H9 (cell line): ENCODE results near the gene SH3GL2. TPM values are rescaled to one million over a fixed set of nuclear protein-coding genes. Genes with fewer than 3 reads are reported as not detected.

Experiments used
- DNase-seq: peaks from one replicate; pipeline ENCODE4 v3.0.0-alpha.2; 2017
- H2AFZ ChIP-seq: one replicate; pipeline ENCODE4 v1.6.1; 2013; ENCODE audit warnings: mild to moderate bottlenecking, low read length, control low read depth, moderate library complexity
- H2AK5ac ChIP-seq: 2 replicates; pipeline ENCODE4 v1.6.1; 2013; ENCODE audit warnings: low read length, control low read depth, mixed read lengths; ENCODE audit not compliant: insufficient read length
- H2BK120ac ChIP-seq: one replicate; pipeline ENCODE4 v1.6.1; 2013; ENCODE audit warnings: low read depth, mild to moderate bottlenecking, low read length, control low read depth, inconsistent platforms; ENCODE audit not compliant: poor library complexity, severe bottlenecking
- H2BK12ac ChIP-seq: 2 replicates; pipeline ENCODE4 v1.6.1; 2013; ENCODE audit warnings: low read length, control low read depth, mixed read lengths, low read depth; ENCODE audit not compliant: insufficient read length
- H2BK15ac ChIP-seq: 2 replicates; pipeline ENCODE4 v1.6.1; 2013; ENCODE audit warnings: low read depth, low read length, control low read depth
- H2BK20ac ChIP-seq: one replicate; pipeline ENCODE4 v1.6.1; 2013; ENCODE audit warnings: low read depth, mild to moderate bottlenecking, low read length, control low read depth, inconsistent platforms; ENCODE audit not compliant: poor library complexity, severe bottlenecking
- H2BK5ac ChIP-seq: 2 replicates; pipeline ENCODE4 v1.6.1; 2013; ENCODE audit warnings: low read length, control low read depth, mixed read lengths; ENCODE audit not compliant: insufficient read length
- H3K14ac ChIP-seq: 2 replicates; pipeline ENCODE4 v1.6.1; 2013; ENCODE audit warnings: low read length, control low read depth; ENCODE audit not compliant: insufficient read depth
- H3K18ac ChIP-seq: 2 replicates; pipeline ENCODE4 v1.6.1; 2013; ENCODE audit warnings: low read depth, mild to moderate bottlenecking, mixed read lengths, low read length, control low read depth; ENCODE audit not compliant: insufficient read length
- H3K23ac ChIP-seq: 2 replicates; pipeline ENCODE4 v1.6.1; 2013; ENCODE audit warnings: low read length, control low read depth, mixed read lengths, low read depth; ENCODE audit not compliant: insufficient read length
- H3K23me2 ChIP-seq: 2 replicates; pipeline ENCODE4 v1.6.1; 2013; ENCODE audit warnings: low read depth, mild to moderate bottlenecking, mixed read lengths, low read length, control low read depth; ENCODE audit not compliant: insufficient read length, poor library complexity, severe bottlenecking
- H3K27ac ChIP-seq: 2 replicates; pipeline ENCODE4 v1.5.1; 2013; ENCODE audit warnings: low read length, control low read depth, mixed read lengths, low read depth; ENCODE audit not compliant: insufficient read length
- H3K27me3 ChIP-seq: 2 replicates; pipeline ENCODE4 v1.6.1; 2013; ENCODE audit warnings: low read length, control low read depth, inconsistent platforms; ENCODE audit not compliant: insufficient read depth
- H3K4ac ChIP-seq: 2 replicates; pipeline ENCODE4 v1.6.1; 2013; ENCODE audit warnings: low read depth, mild to moderate bottlenecking, control low read depth, inconsistent platforms, low read length, moderate library complexity
- H3K4me1 ChIP-seq: 2 replicates; pipeline ENCODE4 v1.6.1; 2013; ENCODE audit warnings: low read length, control low read depth, inconsistent platforms; ENCODE audit not compliant: insufficient read depth
- H3K4me2 ChIP-seq: 2 replicates; pipeline ENCODE4 v1.6.1; 2013; ENCODE audit warnings: low read length, control low read depth, mixed read lengths; ENCODE audit not compliant: insufficient read length, insufficient read depth
- H3K56ac ChIP-seq: 2 replicates; pipeline ENCODE4 v1.6.1; 2013; ENCODE audit warnings: low read depth, mild to moderate bottlenecking, mixed read lengths, low read length, control low read depth; ENCODE audit not compliant: insufficient read length
- H3K79me1 ChIP-seq: 2 replicates; pipeline ENCODE4 v1.6.1; 2013; ENCODE audit warnings: low read depth, mild to moderate bottlenecking, moderate library complexity, low read length, control low read depth, inconsistent platforms; ENCODE audit not compliant: insufficient read depth, poor library complexity, severe bottlenecking
- H3K79me2 ChIP-seq: 2 replicates; pipeline ENCODE4 v1.6.1; 2013; ENCODE audit warnings: low read length, control low read depth, inconsistent platforms; ENCODE audit not compliant: insufficient read depth
- H3K9ac ChIP-seq: 2 replicates; pipeline ENCODE4 v1.6.1; 2013; ENCODE audit warnings: low read length, control low read depth, mixed read lengths; ENCODE audit not compliant: insufficient read length; ENCODE audit errors: extremely low read depth
- H3K9me3 ChIP-seq: one replicate; pipeline ENCODE4 v1.6.1; 2013; ENCODE audit warnings: low read depth, low read length, inconsistent platforms; ENCODE audit not compliant: control insufficient read depth
- H3T11ph ChIP-seq: one replicate; pipeline ENCODE4 v1.6.1; 2013; ENCODE audit warnings: mild to moderate bottlenecking, low read length, control low read depth, inconsistent platforms
- H4K20me1 ChIP-seq: one replicate; pipeline ENCODE4 v1.6.1; 2013; ENCODE audit not compliant: control insufficient read depth, insufficient read length, insufficient read depth
- H4K5ac ChIP-seq: 2 replicates; pipeline ENCODE4 v1.6.1; 2013; ENCODE audit warnings: low read depth, mild to moderate bottlenecking, mixed read lengths, low read length, control low read depth; ENCODE audit not compliant: insufficient read length
- H4K8ac ChIP-seq: replicated peaks from 2 replicates; pipeline ENCODE4 v1.6.1; 2013; ENCODE audit warnings: low read length, control low read depth, mixed read lengths, low read depth; ENCODE audit not compliant: insufficient read length
- H4K91ac ChIP-seq: 2 replicates; pipeline ENCODE4 v1.6.1; 2013; ENCODE audit warnings: low read depth, mild to moderate bottlenecking, moderate library complexity, mixed read lengths, low read length, control low read depth; ENCODE audit not compliant: insufficient read length
- H3K27ac Mint-ChIP-seq, 3 experiments: 2 replicates in 2 of 3; 3 replicates in 1 of 3; pipeline ENCODE4 v1.8.0; 2020 to 2021; ENCODE audit warnings: mixed read lengths in 3 of 3, mild to moderate bottlenecking in 1 of 3, moderate library complexity in 1 of 3
- H3K27me3 Mint-ChIP-seq: 2 replicates; pipeline ENCODE4 v1.8.0; 2021; ENCODE audit warnings: low read depth, mild to moderate bottlenecking, moderate library complexity, mixed read lengths
- H3K36me3 Mint-ChIP-seq, 3 experiments: 2 replicates in 2 of 3; 3 replicates in 1 of 3; pipeline ENCODE4 v1.8.0; 2020 to 2021; ENCODE audit warnings: low read depth in 3 of 3, mixed read lengths in 3 of 3; ENCODE audit not compliant: insufficient read depth in 1 of 3
- H3K4me1 Mint-ChIP-seq, 2 experiments: 2 replicates each; pipeline ENCODE4 v1.8.0; 2020; ENCODE audit warnings: mixed read lengths in 2 of 2
- H3K4me3 Mint-ChIP-seq, 2 experiments: 2 replicates in 1 of 2; 3 replicates in 1 of 2; pipeline ENCODE4 v1.8.0; 2020 to 2021; ENCODE audit warnings: mild to moderate bottlenecking in 2 of 2, mixed read lengths in 2 of 2, moderate library complexity in 1 of 2
- H3K9me3 Mint-ChIP-seq, 2 experiments: 2 replicates in 1 of 2; 3 replicates in 1 of 2; pipeline ENCODE4 v1.8.0; 2020; ENCODE audit warnings: mild to moderate bottlenecking in 2 of 2, mixed read lengths in 2 of 2, moderate library complexity in 1 of 2
- CTCF ChIP-seq: fragments of 200-600 bp; sonication (generic); conservative IDR thresholded peaks from 3 replicates; pipeline ENCODE4 v1.8.0; 2021; ENCODE audit warnings: antibody characterized with exemption, mild to moderate bottlenecking
- WGBS: extraction: QIAGEN DNeasy Blood & Tissue Kit; methylation state at CpG from one replicate; pipeline ENCODE4 v1.1.7; 2013; ENCODE audit warnings: missing lambda C conversion rate, low lambda C conversion rate, mixed read lengths; ENCODE audit not compliant: insufficient read length; ENCODE audit errors: extremely low coverage; 5-methylcytosine and 5-hydroxymethylcytosine counted together
- total RNA-seq: library from RNA; stranded (reverse); gene quantifications from 2 replicates; pipeline ENCODE4 v1.2.1, GENCODE V29; 2021

SH3GL2 gene
- total RNA-seq, 1 experiment from 2014 or later = 6.5 TPM

- Histone ChIP-seq H2BK5ac (no peak overlapping the region), H3K4me2 (no peak overlapping the region), H3T11ph (no peak overlapping the region), H3K14ac (no peak overlapping the region), H3K79me1 (no peaks in the 10 kb centered on the region), H3K4me1 (no peaks in the 10 kb centered on the region; the same call in 1 of the 2 replicates), H4K5ac (no peak overlapping the region), H4K20me1 (no peaks in the 10 kb centered on the region), H3K18ac (no peak overlapping the region), H3K23me2 (no peaks in the 10 kb centered on the region), H2BK120ac (no peak overlapping the region), H3K27me3 (no peaks in the 10 kb centered on the region), H3K9me3 (no peaks in the 10 kb centered on the region), H4K8ac (no peak overlapping the region), H2AFZ (no peak overlapping the region), H3K79me2 (no peaks in the 10 kb centered on the region), H3K27ac (no peak overlapping the region), H2BK12ac (no peak overlapping the region), H2AK5ac (no peak overlapping the region), H4K91ac (no peak overlapping the region), H3K56ac (no peak overlapping the region), H2BK15ac (no peak overlapping the region), H2BK20ac (no peak overlapping the region), H3K9ac (no peak overlapping the region), H3K4ac (no peak overlapping the region), H3K23ac (no peak overlapping the region)
- Mint-ChIP-seq H3K4me1 (peaks cover 11 to 28% of the 10 kb centered on the region in 2 experiments), H3K27me3 (no peaks in the 10 kb centered on the region; the same call in 1 of the 2 replicates), H3K36me3 (no peaks in the 10 kb centered on the region; a peak in 1 of 7 replicates), H3K9me3 (no peaks in the 10 kb centered on the region; a peak in 1 of 5 replicates), H3K27ac (no peak overlapping the region), H3K4me3 (no peak overlapping the region)
- TF ChIP-seq CTCF = no peak
- no peak for DNase-seq
- no CpG with 5 or more reads among the region's 2 CpGs for WGBS
These were observed 253.9 kb downstream of the SH3GL2 start for GRCh38 chr9:17832812-17833211.
